Astrocyte (in vitro differentiated cells and primary cell): ENCODE measurements around the gene SLC29A1. TPM values are rescaled to one million over a fixed set of nuclear protein-coding genes. Genes with fewer than 3 reads are reported as not detected.

Experiments
- DNase-seq: peaks from one replicate; pipeline ENCODE4 v3.0.0-alpha.2; 2010; ENCODE audit warnings: low read depth
- FAIRE-seq: peaks from 2 replicates; lab custom pipeline; 2011; peaks lifted over from hg19 to GRCh38; lab: Jason Lieb, UNC
- H2AFZ ChIP-seq: 2 replicates; pipeline ENCODE4 v1.6.0; 2012; ENCODE audit warnings: low read depth, low read length, inconsistent platforms
- H3K27ac ChIP-seq: 2 replicates; pipeline ENCODE4 v1.5.1; 2011; ENCODE audit warnings: low read depth, low read length, inconsistent platforms
- H3K27me3 ChIP-seq: 2 replicates; pipeline ENCODE4 v1.6.0; 2011; ENCODE audit warnings: low read length, inconsistent platforms; ENCODE audit not compliant: insufficient read depth
- H3K36me3 ChIP-seq: 2 replicates; pipeline ENCODE4 v1.5.1; 2011; ENCODE audit warnings: low read length, inconsistent platforms; ENCODE audit not compliant: insufficient read depth
- H3K4me1 ChIP-seq: 2 replicates; pipeline ENCODE4 v1.5.1; 2011; ENCODE audit warnings: low read length, inconsistent platforms; ENCODE audit not compliant: insufficient read depth
- H3K4me2 ChIP-seq: 2 replicates; pipeline ENCODE4 v1.6.0; 2012; ENCODE audit warnings: low read length, inconsistent platforms
- H3K4me3 ChIP-seq: 2 replicates; pipeline ENCODE4 v1.5.1; 2011; ENCODE audit warnings: low read depth, mild to moderate bottlenecking, low read length, inconsistent platforms; ENCODE audit not compliant: insufficient read depth
- H3K79me2 ChIP-seq: 2 replicates; pipeline ENCODE4 v1.6.0; 2012; ENCODE audit warnings: mild to moderate bottlenecking, low read length, inconsistent platforms; ENCODE audit not compliant: insufficient read depth
- H3K9ac ChIP-seq: 2 replicates; pipeline ENCODE4 v1.6.0; 2012; ENCODE audit warnings: mild to moderate bottlenecking, low read length, inconsistent platforms
- H3K9me3 ChIP-seq: 2 replicates; pipeline ENCODE4 v1.5.1; 2012; ENCODE audit warnings: low read depth, mild to moderate bottlenecking, low read length, inconsistent platforms; ENCODE audit not compliant: insufficient read depth
- H4K20me1 ChIP-seq: 2 replicates; pipeline ENCODE4 v1.6.0; 2012; ENCODE audit warnings: low read length, inconsistent platforms; ENCODE audit not compliant: insufficient read depth
- H3K27ac Mint-ChIP-seq: one replicate; pipeline ENCODE4 v1.8.0; 2021; ENCODE audit warnings: mild to moderate bottlenecking, mixed read lengths; ENCODE audit not compliant: unreplicated experiment
- H3K27me3 Mint-ChIP-seq: one replicate; pipeline ENCODE4 v1.8.0; 2021; ENCODE audit warnings: low read depth, mixed read lengths; ENCODE audit not compliant: unreplicated experiment
- H3K36me3 Mint-ChIP-seq: one replicate; pipeline ENCODE4 v1.8.0; 2021; ENCODE audit warnings: low read depth, mixed read lengths; ENCODE audit not compliant: unreplicated experiment
- H3K4me1 Mint-ChIP-seq: one replicate; pipeline ENCODE4 v1.8.0; 2021; ENCODE audit warnings: low read depth, mixed read lengths; ENCODE audit not compliant: unreplicated experiment
- H3K4me3 Mint-ChIP-seq: one replicate; pipeline ENCODE4 v1.8.0; 2021; ENCODE audit warnings: mild to moderate bottlenecking, moderate library complexity, mixed read lengths; ENCODE audit not compliant: unreplicated experiment
- H3K9me3 Mint-ChIP-seq: one replicate; pipeline ENCODE4 v1.8.0; 2021; ENCODE audit warnings: mild to moderate bottlenecking, mixed read lengths; ENCODE audit not compliant: unreplicated experiment
- EZH2 ChIP-seq: IDR thresholded peaks from 2 replicates; pipeline ENCODE4 v1.6.1; 2012; ENCODE audit warnings: mild to moderate bottlenecking, low read length, inconsistent platforms; ENCODE audit not compliant: insufficient read depth
- total RNA-seq: library from RNA; stranded (reverse); gene quantifications from 2 replicates; pipeline ENCODE4 v1.2.1, GENCODE V29; 2021
- TF ChIP-seq, protein P1 (sequence below): IDR thresholded peaks from 2 replicates; pipeline ENCODE4 v1.5.1; 2011; ENCODE audit warnings: low read depth, mild to moderate bottlenecking, inconsistent platforms, low read length, moderate library complexity; ENCODE audit not compliant: insufficient read depth

SLC29A1 gene
- total RNA-seq, 1 donor from 2014 or later: 15.3 TPM

DNA sequence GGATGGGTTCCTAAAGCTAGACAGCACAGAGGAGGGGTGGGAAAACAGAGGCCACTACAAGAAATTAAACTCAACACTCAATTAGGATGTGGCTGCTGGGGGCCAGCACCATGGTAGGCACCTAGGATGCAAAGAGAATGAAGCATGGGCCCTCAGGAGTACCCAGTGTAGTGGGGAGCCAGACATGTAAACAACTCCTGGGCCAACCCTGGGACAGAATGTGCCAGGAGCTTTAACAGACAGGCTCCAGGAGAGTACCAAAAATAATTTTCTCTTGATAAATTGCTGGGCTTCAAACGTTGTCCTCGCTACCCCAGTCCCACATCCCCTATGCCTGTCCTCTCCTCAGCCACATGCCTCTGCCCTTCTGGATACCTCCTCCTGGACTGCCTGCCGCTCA is 48.5 kb downstream of the SLC29A1 start:
- Mint-ChIP-seq H3K27me3 (peaks cover 61% of the 10 kb centered on the region), H3K36me3 (no peaks in the 10 kb centered on the region), H3K4me1 (no peaks in the 10 kb centered on the region), H3K4me3 (peak overlapping the region; percentile 66), H3K9me3 (no peaks in the 10 kb centered on the region), H3K27ac (no peak overlapping the region)
- Histone ChIP-seq H3K9ac (no peak overlapping the region), H4K20me1 (peaks cover 7% of the 10 kb centered on the region), H3K4me2 (no peak overlapping the region), H3K4me3 (no peak overlapping the region), H3K27ac (no peak overlapping the region), H3K4me1 (no peaks in the 10 kb centered on the region), H2AFZ (no peak overlapping the region), H3K79me2 (no peaks in the 10 kb centered on the region), H3K36me3 (no peaks in the 10 kb centered on the region), H3K9me3 (no peaks in the 10 kb centered on the region), H3K27me3 (peaks cover 40% of the 10 kb centered on the region)
- FAIRE-seq: no peak
- no peak for DNase-seq
- TF ChIP-seq, protein P1, sequence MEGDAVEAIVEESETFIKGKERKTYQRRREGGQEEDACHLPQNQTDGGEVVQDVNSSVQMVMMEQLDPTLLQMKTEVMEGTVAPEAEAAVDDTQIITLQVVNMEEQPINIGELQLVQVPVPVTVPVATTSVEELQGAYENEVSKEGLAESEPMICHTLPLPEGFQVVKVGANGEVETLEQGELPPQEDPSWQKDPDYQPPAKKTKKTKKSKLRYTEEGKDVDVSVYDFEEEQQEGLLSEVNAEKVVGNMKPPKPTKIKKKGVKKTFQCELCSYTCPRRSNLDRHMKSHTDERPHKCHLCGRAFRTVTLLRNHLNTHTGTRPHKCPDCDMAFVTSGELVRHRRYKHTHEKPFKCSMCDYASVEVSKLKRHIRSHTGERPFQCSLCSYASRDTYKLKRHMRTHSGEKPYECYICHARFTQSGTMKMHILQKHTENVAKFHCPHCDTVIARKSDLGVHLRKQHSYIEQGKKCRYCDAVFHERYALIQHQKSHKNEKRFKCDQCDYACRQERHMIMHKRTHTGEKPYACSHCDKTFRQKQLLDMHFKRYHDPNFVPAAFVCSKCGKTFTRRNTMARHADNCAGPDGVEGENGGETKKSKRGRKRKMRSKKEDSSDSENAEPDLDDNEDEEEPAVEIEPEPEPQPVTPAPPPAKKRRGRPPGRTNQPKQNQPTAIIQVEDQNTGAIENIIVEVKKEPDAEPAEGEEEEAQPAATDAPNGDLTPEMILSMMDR: no peak
- no peak for TF ChIP-seq EZH2

DNA sequence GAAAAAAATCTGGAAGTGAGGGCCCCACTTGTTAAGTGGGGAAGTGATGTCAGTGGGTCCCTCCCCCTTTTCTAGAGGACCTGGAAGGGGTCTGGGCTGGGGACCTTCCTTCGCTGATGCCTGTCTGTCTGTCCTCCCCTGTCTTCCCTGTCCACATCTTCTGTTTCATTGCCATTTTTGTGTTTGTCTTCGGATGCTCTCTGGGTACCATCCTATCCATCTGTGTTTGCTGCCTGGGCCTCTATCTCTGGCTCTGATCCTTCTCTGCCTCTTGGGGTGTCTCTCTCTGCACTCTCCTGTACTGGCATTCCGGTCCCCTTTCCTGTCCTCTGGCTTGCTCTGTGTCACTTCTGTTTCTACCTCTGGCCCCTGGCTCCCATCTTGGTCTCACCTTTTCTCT is 49.1 kb downstream of the SLC29A1 start:
- H3K4me1 ChIP-seq: no peaks in the 10 kb centered on the region
- FAIRE-seq: no peak
- no peaks in the 10 kb centered on the region for H3K36me3 ChIP-seq
- no peak overlapping the region for H3K27ac ChIP-seq
- DNase-seq: no peak
- H3K9ac ChIP-seq: no peak overlapping the region
- no peak for TF ChIP-seq EZH2
- TF ChIP-seq, protein P1: no peak
- H4K20me1 ChIP-seq: peaks cover 7% of the 10 kb centered on the region
- H3K4me3 ChIP-seq: no peak overlapping the region
- no peaks in the 10 kb centered on the region for H3K9me3 ChIP-seq
- Mint-ChIP-seq H3K36me3 (no peaks in the 10 kb centered on the region), H3K4me1 (no peaks in the 10 kb centered on the region), H3K27ac (no peak overlapping the region), H3K9me3 (no peaks in the 10 kb centered on the region), H3K27me3 (peaks cover 66% of the 10 kb centered on the region), H3K4me3 (no peak overlapping the region)
- H3K4me2 ChIP-seq: no peak overlapping the region
- H3K27me3 ChIP-seq: peaks cover 42% of the 10 kb centered on the region
- no peak overlapping the region for H2AFZ ChIP-seq
- H3K79me2 ChIP-seq: no peaks in the 10 kb centered on the region

DNA sequence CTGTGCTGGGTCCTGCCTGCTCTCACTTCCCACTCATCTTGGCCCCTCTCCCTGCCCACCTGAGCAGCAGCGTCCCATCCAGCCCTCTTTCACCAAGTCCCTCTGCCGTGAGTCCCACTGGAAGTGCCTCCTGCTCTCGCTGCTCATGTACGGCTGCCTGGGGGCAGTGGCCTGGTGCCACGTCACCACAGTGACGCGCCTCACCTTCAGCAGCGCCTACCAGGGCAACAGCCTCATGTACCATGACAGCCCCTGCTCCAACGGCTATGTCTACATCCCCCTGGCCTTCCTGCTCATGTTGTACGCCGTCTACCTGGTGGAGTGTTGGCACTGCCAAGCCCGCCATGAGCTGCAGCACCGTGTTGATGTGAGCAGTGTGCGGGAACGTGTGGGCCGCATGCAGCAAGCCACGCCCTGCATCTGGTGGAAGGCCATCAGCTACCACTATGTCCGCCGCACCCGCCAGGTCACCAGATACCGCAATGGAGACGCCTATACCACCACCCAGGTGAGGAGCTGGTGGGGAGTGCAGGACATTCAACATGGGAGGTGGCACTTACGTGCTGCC is 49.7 kb downstream of the SLC29A1 start:
- Histone ChIP-seq H2AFZ (no peak overlapping the region), H3K9ac (no peak overlapping the region), H3K4me2 (no peak overlapping the region), H3K27ac (no peak overlapping the region), H3K36me3 (no peaks in the 10 kb centered on the region), H3K79me2 (no peaks in the 10 kb centered on the region), H3K4me3 (no peak overlapping the region), H4K20me1 (peaks cover 7% of the 10 kb centered on the region), H3K9me3 (no peaks in the 10 kb centered on the region), H3K4me1 (no peaks in the 10 kb centered on the region), H3K27me3 (peaks cover 42% of the 10 kb centered on the region)
- no peak overlapping the region for H3K27ac Mint-ChIP-seq
- FAIRE-seq (no peak), DNase-seq (no peak)
- no peak for TF ChIP-seq EZH2
- TF ChIP-seq, protein P1: no peak
- no peaks in the 10 kb centered on the region for H3K36me3 Mint-ChIP-seq
- H3K9me3 Mint-ChIP-seq: no peaks in the 10 kb centered on the region
- H3K4me1 Mint-ChIP-seq: no peaks in the 10 kb centered on the region
- H3K27me3 Mint-ChIP-seq: peaks cover 66% of the 10 kb centered on the region
- H3K4me3 Mint-ChIP-seq: no peak overlapping the region
